Liver (tissue), 9 donors: ENCODE measurements around the gene TUBB1. TPM values are rescaled to one million over a fixed set of nuclear protein-coding genes. Genes with fewer than 3 reads are reported as not detected.

Experiments used
- DNase-seq: peaks from one replicate; pipeline ENCODE4 v3.0.0-alpha.2; 2017; ENCODE audit warnings: low spot score
- H3K27ac ChIP-seq, 2 donors: one replicate each; pipeline ENCODE4 v1.7.0; 2013; ENCODE audit warnings: inconsistent platforms in 2 of 2, low read length in 2 of 2, control low read depth in 1 of 2, low read depth in 1 of 2, mild to moderate bottlenecking in 1 of 2
- H3K27me3 ChIP-seq, 4 donors: one replicate each; pipeline versions ENCODE4 v1.6.1 to v1.7.0; 2013; ENCODE audit warnings: low read length in 3 of 4, inconsistent platforms in 1 of 4, mild to moderate bottlenecking in 1 of 4, moderate library complexity in 1 of 4; ENCODE audit not compliant: control insufficient read depth in 4 of 4, insufficient read depth in 4 of 4
- H3K36me3 ChIP-seq, 4 donors: one replicate each; pipeline versions ENCODE4 v1.6.1 to v1.7.0; 2013; ENCODE audit warnings: low read length in 3 of 4, mild to moderate bottlenecking in 3 of 4, low read depth in 1 of 4, moderate library complexity in 1 of 4; ENCODE audit not compliant: control insufficient read depth in 4 of 4, insufficient read depth in 3 of 4
- H3K4me1 ChIP-seq, 4 donors: one replicate each; pipeline versions ENCODE4 v1.6.1 to v1.7.0; 2013; ENCODE audit warnings: low read length in 3 of 4, mild to moderate bottlenecking in 3 of 4, moderate library complexity in 1 of 4; ENCODE audit not compliant: control insufficient read depth in 4 of 4, insufficient read depth in 4 of 4
- H3K4me3 ChIP-seq, 3 donors: one replicate each; pipeline versions ENCODE4 v1.6.1 to v1.7.0; 2013; ENCODE audit warnings: low read length in 3 of 3, control low read depth in 1 of 3, low read depth in 1 of 3, mild to moderate bottlenecking in 1 of 3
- H3K9ac ChIP-seq, 2 donors: one replicate each; pipeline ENCODE4 v1.7.0; 2013; ENCODE audit warnings: low read length in 2 of 2, mild to moderate bottlenecking in 2 of 2, moderate library complexity in 2 of 2, control low read depth in 1 of 2, low read depth in 1 of 2
- H3K9me3 ChIP-seq, 4 donors: one replicate each; pipeline versions ENCODE4 v1.6.1 to v1.7.0; 2013; ENCODE audit warnings: low read length in 3 of 4; ENCODE audit not compliant: control insufficient read depth in 4 of 4
- ATF3 ChIP-seq: IDR thresholded peaks from 2 replicates; pipeline ENCODE4 v1.6.1; 2016; ENCODE audit warnings: antibody characterized with exemption
- CTCF ChIP-seq: fragments of 150-350 bp; IDR thresholded peaks from 2 replicates; pipeline ENCODE4 v1.5.1; 2017; ENCODE audit warnings: improper control_type of control experiment, low read depth, low read length; ENCODE audit not compliant: missing input control
- EGR1 ChIP-seq, 2 donors: IDR thresholded peaks; 2 replicates each; pipeline ENCODE4 v1.6.1; 2016 to 2018; ENCODE audit warnings: antibody characterized with exemption in 2 of 2, low read depth in 2 of 2
- FOXA1 ChIP-seq: IDR thresholded peaks from 2 replicates; pipeline ENCODE4 v1.6.1; 2016; ENCODE audit warnings: antibody characterized with exemption
- FOXA2 ChIP-seq: IDR thresholded peaks from 2 replicates; pipeline ENCODE4 v1.6.1; 2016; ENCODE audit warnings: antibody characterized with exemption
- GABPA ChIP-seq, 2 donors: IDR thresholded peaks in 1 of 2; conservative IDR thresholded peaks in 1 of 2; 2 replicates each; pipeline ENCODE4 v1.6.1; 2016; ENCODE audit warnings: antibody characterized with exemption in 2 of 2, mild to moderate bottlenecking in 1 of 2, moderate library complexity in 1 of 2
- HNF4G ChIP-seq: IDR thresholded peaks from 2 replicates; pipeline ENCODE4 v1.6.1; 2016; ENCODE audit warnings: antibody characterized with exemption
- MAX ChIP-seq: IDR thresholded peaks from 2 replicates; pipeline ENCODE4 v1.6.1; 2016; ENCODE audit warnings: antibody characterized with exemption
- NR2F2 ChIP-seq: IDR thresholded peaks from 2 replicates; pipeline ENCODE4 v1.6.1; 2016; ENCODE audit warnings: antibody characterized with exemption
- REST ChIP-seq: IDR thresholded peaks from 2 replicates; pipeline ENCODE4 v1.6.1; 2016; ENCODE audit warnings: antibody characterized with exemption, mild to moderate bottlenecking
- RXRA ChIP-seq, 2 donors: IDR thresholded peaks; 2 replicates each; pipeline ENCODE4 v1.6.1; 2017 to 2018; ENCODE audit warnings: antibody characterized with exemption in 2 of 2, mild to moderate bottlenecking in 1 of 2
- YY1 ChIP-seq: IDR thresholded peaks from 2 replicates; pipeline ENCODE4 v1.6.1; 2016; ENCODE audit warnings: antibody characterized with exemption, mild to moderate bottlenecking
- ZBTB33 ChIP-seq: IDR thresholded peaks from 2 replicates; pipeline ENCODE4 v1.6.1; 2016; ENCODE audit warnings: antibody characterized with exemption
- whole genome bisulfite sequencing: extraction: QIAGEN DNeasy Blood & Tissue Kit; methylation state at CpG from one replicate; pipeline ENCODE4 v1.1.7; 2013; 5-methylcytosine and 5-hydroxymethylcytosine counted together
- polyA plus RNA-seq, 2 donors: library from polyadenylated mRNA; stranded (reverse) in 1 of 2; unstranded in 1 of 2; fragments of 200-250 nt in 1 of 2; fragments of >200 nt in 1 of 2; fragmentation: Nextera tagmentation in 1 of 2; extraction: Ambion mirVana in 1 of 2; gene quantifications; one replicate each; pipeline versions ENCODE4 v1.2.1 to v1.2.3, GENCODE V29; 2013 to 2015
- total RNA-seq, 2 donors: library from RNA; depleted of rRNA; stranded (reverse); fragments of >200 nt; gene quantifications; one replicate each; pipeline ENCODE4 v1.2.3, GENCODE V29; 2014
- donor health status: healthy.
- donor health status: healthy.
- donor health status: healthy.
- donor health status: healthy.
- donor health status: healthy.

TUBB1 gene
- total and polyA plus RNA-seq, 4 donors = 0.17 to 59.5 (median 0.24) TPM

GRCh38 chr20:59044796-59045195 lies 25.6 kb downstream of the TUBB1 start:
- Histone ChIP-seq H3K9me3 (no peaks in the 10 kb centered on the region), H3K4me3 (no peak overlapping the region), H3K4me1 (peaks cover 5 to 26% (median 21%) of the 10 kb centered on the region in 4 donors), H3K9ac (no peak overlapping the region), H3K27ac (no peak overlapping the region), H3K27me3 (no peaks in the 10 kb centered on the region), H3K36me3 (no peaks in the 10 kb centered on the region)
- no peak for DNase-seq
- no peak for TF ChIP-seq GABPA (IDR thresholded peaks at IDR 0.05 in 1 of 2, conservative IDR thresholded peaks at IDR 0.05 in 1 of 2)
- no peak for TF ChIP-seq EGR1 (IDR thresholded peaks at IDR 0.05; ENCODE audit: low read depth in 2 of 2)
- TF ChIP-seq YY1 = no peak
- TF ChIP-seq NR2F2 = no peak
- TF ChIP-seq REST = no peak
- no peak for TF ChIP-seq RXRA (IDR thresholded peaks at IDR 0.05)
- no peak for TF ChIP-seq FOXA1
- no peak for TF ChIP-seq MAX
- TF ChIP-seq ATF3 = no peak
- no peak for TF ChIP-seq CTCF
- 92% methylated on average over 3 of the region's 3 CpGs for WGBS

GRCh38 chr20:59046862-59047261 lies 27.6 kb downstream of the TUBB1 start:
- Histone ChIP-seq H3K4me3 (no peak overlapping the region), H3K27ac (no peak overlapping the region), H3K9ac (no peak overlapping the region), H3K36me3 (no peaks in the 10 kb centered on the region), H3K4me1 (peaks cover 0 to 10% (median 4%) of the 10 kb centered on the region in 4 donors), H3K27me3 (no peaks in the 10 kb centered on the region), H3K9me3 (no peaks in the 10 kb centered on the region)
- no peak for DNase-seq
- TF ChIP-seq FOXA2 (no peak), EGR1 (IDR thresholded peaks at IDR 0.05; ENCODE audit: low read depth in 2 of 2) (no peak), HNF4G (no peak), FOXA1 (no peak), NR2F2 (no peak), ZBTB33 (no peak), MAX (no peak)
- 96% methylated on average over 3 of the region's 3 CpGs for WGBS
